ENCODE results near the gene RPL22L1. TPM values are rescaled to one million over a fixed set of nuclear protein-coding genes. Genes with fewer than 3 reads are reported as not detected.
"Not testable (repeated sequence)": the region's sequence is repeated elsewhere in the genome, so short reads cannot be mapped to it uniquely, and the experiment has no call there.

RPL22L1 gene
- polyA plus RNA-seq, 1 donor (not counting 4 experiments of a cell fraction or from before 2014, with no cell fraction given) = 277 TPM

DNA sequence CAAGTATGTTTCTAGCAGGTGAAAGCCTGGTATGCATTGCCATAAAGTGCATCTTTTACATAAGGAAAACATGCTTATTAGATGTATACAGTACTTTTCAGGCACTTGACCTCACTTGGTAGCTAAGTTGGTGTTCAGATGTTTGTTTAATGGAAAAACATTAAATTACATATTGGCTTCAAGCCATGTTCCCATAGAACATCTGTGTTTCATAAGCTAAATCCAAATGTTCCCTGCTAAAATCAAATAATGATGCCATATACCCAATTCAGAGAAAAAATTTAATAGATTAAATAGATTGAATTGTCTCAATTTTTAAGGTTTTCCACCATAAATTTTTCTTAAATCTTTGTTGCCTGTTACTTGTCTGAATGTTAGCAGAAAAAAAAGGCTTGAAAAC, 19.1 kb upstream of the RPL22L1 start:
- no peaks in the 10 kb centered on the region for H3K4me1 ChIP-seq (ENCODE audit: control insufficient read depth, extremely low read depth, insufficient read depth, low read length)
- H2AFZ ChIP-seq (ENCODE audit: control insufficient read depth, low read length) = no peak overlapping the region
- dilution Hi-C loops (cut with MboI; ENCODE audit: extremely low pct_ligation_motif_present, low sequenced_read_pairs) = no loop called here
- H4K20me1 ChIP-seq (ENCODE audit: control insufficient read depth, extremely low read depth, insufficient read depth, low read length) = no peaks in the 10 kb centered on the region
- no peak overlapping the region for H3K27ac ChIP-seq (ENCODE audit: control insufficient read depth, insufficient read depth, low read length)
- H3K4me2 ChIP-seq (ENCODE audit: control insufficient read depth, extremely low read depth, insufficient read depth, low read depth, low read length) = no peak overlapping the region
- H3K27me3 ChIP-seq (ENCODE audit: control insufficient read depth, extremely low read depth, insufficient read depth, low read length) = no peaks in the 10 kb centered on the region
- no peaks in the 10 kb centered on the region for H3K9me1 ChIP-seq (ENCODE audit: control insufficient read depth, extremely low read depth, insufficient read depth, low read length)
- no peaks in the 10 kb centered on the region for H3K9me3 ChIP-seq (ENCODE audit: control insufficient read depth, low read depth, low read length)
- no peak for DNase-seq (ENCODE audit: low read depth, low spot score)
- no peaks in the 10 kb centered on the region for H3K36me3 ChIP-seq (ENCODE audit: control insufficient read depth in 2 of 2, extremely low read depth in 1 of 2, insufficient read depth in 2 of 2, low read length in 2 of 2)
- H3K79me2 ChIP-seq (ENCODE audit: control insufficient read depth, insufficient read depth, low read length) = no peaks in the 10 kb centered on the region
- FAIRE-seq = no peak
- TF ChIP-seq CTCF (optimal IDR thresholded peaks at IDR 0.05 in 1 of 3, IDR thresholded peaks at IDR 0.05 in 1 of 3, conservative IDR thresholded peaks at IDR 0.05 in 1 of 3; ENCODE audit: extremely low read depth in 1 of 3, insufficient read depth in 2 of 3, low read length in 3 of 3) = no peak
- no peak for TF ChIP-seq EZH2 (IDR thresholded peaks at IDR 0.05; ENCODE audit: low read length)
- H3K4me3 ChIP-seq (ENCODE audit: control insufficient read depth in 2 of 3, extremely low read depth in 1 of 3, insufficient read depth in 2 of 3, low read depth in 1 of 3, low read length in 3 of 3) = no peak overlapping the region
- H3K9ac ChIP-seq (ENCODE audit: control insufficient read depth, extremely low read depth, insufficient read depth, low read length) = no peak overlapping the region

DNA sequence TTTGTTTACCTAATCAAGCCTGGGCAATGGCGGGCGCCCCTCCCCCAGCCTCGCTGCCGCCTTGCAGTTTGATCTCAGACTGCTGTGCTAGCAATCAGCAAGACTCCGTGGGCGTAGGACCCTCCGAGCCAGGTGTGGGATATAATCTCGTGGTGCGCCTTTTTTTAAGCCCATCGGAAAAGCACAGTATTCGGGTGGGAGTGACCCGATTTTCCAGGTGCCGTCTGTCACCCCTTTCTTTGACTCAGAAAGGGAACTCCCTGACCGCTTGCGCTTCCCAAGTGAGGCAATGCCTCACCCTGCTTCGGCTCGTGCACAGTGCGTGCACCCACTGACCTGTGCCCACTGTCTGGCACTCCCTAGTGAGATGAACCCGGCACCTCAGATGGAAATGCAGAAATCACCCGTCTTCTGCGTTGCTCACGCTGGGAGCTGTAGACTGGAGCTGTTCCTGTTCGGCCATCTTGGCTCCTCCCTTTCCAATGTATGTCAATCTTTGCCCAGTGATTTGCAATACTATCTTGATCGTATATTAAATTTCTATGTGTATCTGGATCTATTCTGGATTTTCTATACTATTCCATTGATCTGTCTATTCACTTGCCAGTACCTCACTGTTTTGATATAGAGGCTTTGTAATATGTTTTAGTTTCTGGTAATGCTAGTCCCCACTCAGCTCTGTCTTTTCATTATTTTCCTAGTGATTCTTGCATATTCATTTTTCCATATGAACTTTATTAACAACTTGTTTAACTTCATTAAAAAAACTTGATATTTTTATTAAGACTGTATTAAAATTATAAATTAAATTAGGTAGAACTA, 14.3 kb upstream of the RPL22L1 start:
- H3K79me2 ChIP-seq (ENCODE audit: control insufficient read depth, insufficient read depth, low read length); H3K27ac ChIP-seq (ENCODE audit: control insufficient read depth, insufficient read depth, low read length); H3K27me3 ChIP-seq (ENCODE audit: control insufficient read depth, extremely low read depth, insufficient read depth, low read length); H3K36me3 ChIP-seq (ENCODE audit: control insufficient read depth in 2 of 2, extremely low read depth in 1 of 2, insufficient read depth in 2 of 2, low read length in 2 of 2); dilution Hi-C loops (cut with MboI; ENCODE audit: extremely low pct_ligation_motif_present, low sequenced_read_pairs); H4K20me1 ChIP-seq (ENCODE audit: control insufficient read depth, extremely low read depth, insufficient read depth, low read length); H3K4me3 ChIP-seq (ENCODE audit: control insufficient read depth in 2 of 3, extremely low read depth in 1 of 3, insufficient read depth in 2 of 3, low read depth in 1 of 3, low read length in 3 of 3); DNase-seq (ENCODE audit: low read depth, low spot score); H2AFZ ChIP-seq (ENCODE audit: control insufficient read depth, low read length); H3K4me2 ChIP-seq (ENCODE audit: control insufficient read depth, extremely low read depth, insufficient read depth, low read depth, low read length); H3K9me3 ChIP-seq (ENCODE audit: control insufficient read depth, low read depth, low read length); H3K9me1 ChIP-seq (ENCODE audit: control insufficient read depth, extremely low read depth, insufficient read depth, low read length); FAIRE-seq; H3K4me1 ChIP-seq (ENCODE audit: control insufficient read depth, extremely low read depth, insufficient read depth, low read length); H3K9ac ChIP-seq (ENCODE audit: control insufficient read depth, extremely low read depth, insufficient read depth, low read length): not testable (repeated sequence)

GRCh38 chr3:170878688-170879087, 8.7 kb upstream of the RPL22L1 start:
- H3K9me1 ChIP-seq (ENCODE audit: control insufficient read depth, extremely low read depth, insufficient read depth, low read length); H3K4me2 ChIP-seq (ENCODE audit: control insufficient read depth, extremely low read depth, insufficient read depth, low read depth, low read length); H3K4me3 ChIP-seq (ENCODE audit: control insufficient read depth in 2 of 3, extremely low read depth in 1 of 3, insufficient read depth in 2 of 3, low read depth in 1 of 3, low read length in 3 of 3); H4K20me1 ChIP-seq (ENCODE audit: control insufficient read depth, extremely low read depth, insufficient read depth, low read length); H3K27me3 ChIP-seq (ENCODE audit: control insufficient read depth, extremely low read depth, insufficient read depth, low read length); H3K27ac ChIP-seq (ENCODE audit: control insufficient read depth, insufficient read depth, low read length); H3K9ac ChIP-seq (ENCODE audit: control insufficient read depth, extremely low read depth, insufficient read depth, low read length); H3K9me3 ChIP-seq (ENCODE audit: control insufficient read depth, low read depth, low read length); H3K36me3 ChIP-seq (ENCODE audit: control insufficient read depth in 2 of 2, extremely low read depth in 1 of 2, insufficient read depth in 2 of 2, low read length in 2 of 2); H3K79me2 ChIP-seq (ENCODE audit: control insufficient read depth, insufficient read depth, low read length); FAIRE-seq; DNase-seq (ENCODE audit: low read depth, low spot score); H2AFZ ChIP-seq (ENCODE audit: control insufficient read depth, low read length); dilution Hi-C loops (cut with MboI; ENCODE audit: extremely low pct_ligation_motif_present, low sequenced_read_pairs); H3K4me1 ChIP-seq (ENCODE audit: control insufficient read depth, extremely low read depth, insufficient read depth, low read length): not testable (repeated sequence)

- dilution Hi-C loops (cut with MboI; ENCODE audit: extremely low pct_ligation_motif_present, low sequenced_read_pairs) = not testable (repeated sequence)
Observed at GRCh38 chr3:170877311-170877710, 7.3 kb upstream of the RPL22L1 start.

More at GRCh38 chr3:170877311-170877710, 7.3 kb upstream of the RPL22L1 start:
- H3K4me2 ChIP-seq (ENCODE audit: control insufficient read depth, extremely low read depth, insufficient read depth, low read depth, low read length); H4K20me1 ChIP-seq (ENCODE audit: control insufficient read depth, extremely low read depth, insufficient read depth, low read length); H3K27me3 ChIP-seq (ENCODE audit: control insufficient read depth, extremely low read depth, insufficient read depth, low read length); FAIRE-seq; H2AFZ ChIP-seq (ENCODE audit: control insufficient read depth, low read length); H3K36me3 ChIP-seq (ENCODE audit: control insufficient read depth in 2 of 2, extremely low read depth in 1 of 2, insufficient read depth in 2 of 2, low read length in 2 of 2); H3K9me1 ChIP-seq (ENCODE audit: control insufficient read depth, extremely low read depth, insufficient read depth, low read length); H3K4me3 ChIP-seq (ENCODE audit: control insufficient read depth in 2 of 3, extremely low read depth in 1 of 3, insufficient read depth in 2 of 3, low read depth in 1 of 3, low read length in 3 of 3); H3K9me3 ChIP-seq (ENCODE audit: control insufficient read depth, low read depth, low read length); DNase-seq (ENCODE audit: low read depth, low spot score); H3K9ac ChIP-seq (ENCODE audit: control insufficient read depth, extremely low read depth, insufficient read depth, low read length); H3K27ac ChIP-seq (ENCODE audit: control insufficient read depth, insufficient read depth, low read length); H3K4me1 ChIP-seq (ENCODE audit: control insufficient read depth, extremely low read depth, insufficient read depth, low read length); H3K79me2 ChIP-seq (ENCODE audit: control insufficient read depth, insufficient read depth, low read length): not testable (repeated sequence)
